ENCODE data around the gene PRICKLE4. TPM values are rescaled to one million over a fixed set of nuclear protein-coding genes. Genes with fewer than 3 reads are reported as not detected.

PRICKLE4 gene
- total RNA-seq, 1 experiment from 2014 or later = 6.4 TPM

DNA sequence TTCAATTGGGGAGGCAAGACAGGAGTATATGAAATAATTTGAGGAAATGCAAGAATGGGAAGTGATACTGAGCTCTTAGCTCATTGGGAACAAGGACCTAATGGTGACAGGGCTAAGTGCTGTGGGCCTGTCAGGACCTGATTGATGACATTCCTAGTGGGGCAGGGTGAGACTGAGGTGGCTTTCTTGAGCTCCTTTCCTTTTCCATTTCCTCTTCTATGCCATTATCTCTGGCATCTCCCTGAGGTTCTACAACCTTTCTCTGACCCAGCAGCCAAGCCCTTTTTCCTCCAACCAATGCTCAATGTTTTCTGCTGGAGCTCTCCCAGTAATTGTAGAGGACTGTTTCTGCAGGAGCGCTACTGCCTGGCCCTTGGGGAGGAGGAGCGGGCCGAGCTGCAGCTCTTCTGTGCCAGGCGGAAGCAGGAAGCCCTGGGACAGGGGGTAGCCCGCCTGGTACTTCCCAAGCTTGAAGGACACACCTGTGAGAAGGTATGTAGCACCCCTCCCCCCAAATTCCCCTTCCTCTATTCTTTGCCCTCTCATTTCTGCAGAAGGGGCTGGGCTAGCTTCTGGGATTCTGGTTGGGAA, 4.1 kb downstream of the PRICKLE4 start:
- Mint-ChIP-seq H3K4me3 (ENCODE audit: low read depth, unreplicated experiment) (peak overlapping the region; percentile 12), H3K27me3 (ENCODE audit: unreplicated experiment) (no peaks in the 10 kb centered on the region)
- BruUV-seq (replicated peaks) = no TSS peak

DNA sequence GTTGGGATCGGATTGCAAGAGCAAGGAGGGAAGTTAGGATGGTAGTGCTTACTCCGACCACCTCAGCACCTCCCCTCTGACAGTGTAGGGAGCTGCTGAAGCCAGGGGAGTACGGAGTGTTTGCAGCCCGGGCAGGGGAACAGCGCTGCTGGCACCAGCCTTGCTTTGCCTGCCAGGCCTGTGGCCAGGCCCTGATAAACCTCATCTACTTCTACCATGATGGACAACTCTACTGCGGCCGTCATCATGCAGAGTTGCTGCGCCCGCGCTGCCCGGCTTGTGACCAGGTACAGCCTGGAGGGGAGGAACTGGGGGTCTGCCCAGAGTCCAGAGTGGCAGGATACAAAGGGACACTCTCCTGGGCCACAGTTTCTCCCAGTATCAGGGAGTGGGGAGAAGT, 4.7 kb downstream of the PRICKLE4 start:
- H3K4me3 Mint-ChIP-seq (ENCODE audit: low read depth, unreplicated experiment) = peak overlapping the region; percentile 10
- CTCF ChIA-PET = interaction anchor here (0.6 to 3.2 kb wide), 7 partner anchors 40 to 260 kb away, joined by 3 to 29 read pairs (median 4); partner anchors contain the start of genes BYSL and MED20

More for the DNA sequence above, 4.1 kb downstream of the PRICKLE4 start:
- peak; percentile 33 for DNase-seq
- H3K4me1 Mint-ChIP-seq (ENCODE audit: low read depth, unreplicated experiment) = peaks cover 49% of the 10 kb centered on the region
- CTCF ChIA-PET = interaction anchor here (0.5 to 1.8 kb wide), 10 partner anchors 40 to 427 kb away, joined by 3 to 5 read pairs (median 4); partner anchors contain the start of genes BYSL and MED20
- H3K9me3 Mint-ChIP-seq (ENCODE audit: low read depth, unreplicated experiment) = no peaks in the 10 kb centered on the region
- intact Hi-C loops (cut with micrococcal nuclease; ENCODE audit: unreplicated experiment) = loop anchor here (10.0 kb wide), 1 partner anchor 430 kb away; the partner anchor contains the start of gene MRPS10
- peaks cover 60% of the 10 kb centered on the region for H3K36me3 Mint-ChIP-seq (ENCODE audit: insufficient read depth, unreplicated experiment)
- no peak overlapping the region for H3K27ac Mint-ChIP-seq (ENCODE audit: unreplicated experiment)
- TF ChIP-seq, protein P1, sequence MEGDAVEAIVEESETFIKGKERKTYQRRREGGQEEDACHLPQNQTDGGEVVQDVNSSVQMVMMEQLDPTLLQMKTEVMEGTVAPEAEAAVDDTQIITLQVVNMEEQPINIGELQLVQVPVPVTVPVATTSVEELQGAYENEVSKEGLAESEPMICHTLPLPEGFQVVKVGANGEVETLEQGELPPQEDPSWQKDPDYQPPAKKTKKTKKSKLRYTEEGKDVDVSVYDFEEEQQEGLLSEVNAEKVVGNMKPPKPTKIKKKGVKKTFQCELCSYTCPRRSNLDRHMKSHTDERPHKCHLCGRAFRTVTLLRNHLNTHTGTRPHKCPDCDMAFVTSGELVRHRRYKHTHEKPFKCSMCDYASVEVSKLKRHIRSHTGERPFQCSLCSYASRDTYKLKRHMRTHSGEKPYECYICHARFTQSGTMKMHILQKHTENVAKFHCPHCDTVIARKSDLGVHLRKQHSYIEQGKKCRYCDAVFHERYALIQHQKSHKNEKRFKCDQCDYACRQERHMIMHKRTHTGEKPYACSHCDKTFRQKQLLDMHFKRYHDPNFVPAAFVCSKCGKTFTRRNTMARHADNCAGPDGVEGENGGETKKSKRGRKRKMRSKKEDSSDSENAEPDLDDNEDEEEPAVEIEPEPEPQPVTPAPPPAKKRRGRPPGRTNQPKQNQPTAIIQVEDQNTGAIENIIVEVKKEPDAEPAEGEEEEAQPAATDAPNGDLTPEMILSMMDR (IDR thresholded peaks at IDR 0.05; ENCODE audit: unreplicated experiment) = no peak

DNA sequence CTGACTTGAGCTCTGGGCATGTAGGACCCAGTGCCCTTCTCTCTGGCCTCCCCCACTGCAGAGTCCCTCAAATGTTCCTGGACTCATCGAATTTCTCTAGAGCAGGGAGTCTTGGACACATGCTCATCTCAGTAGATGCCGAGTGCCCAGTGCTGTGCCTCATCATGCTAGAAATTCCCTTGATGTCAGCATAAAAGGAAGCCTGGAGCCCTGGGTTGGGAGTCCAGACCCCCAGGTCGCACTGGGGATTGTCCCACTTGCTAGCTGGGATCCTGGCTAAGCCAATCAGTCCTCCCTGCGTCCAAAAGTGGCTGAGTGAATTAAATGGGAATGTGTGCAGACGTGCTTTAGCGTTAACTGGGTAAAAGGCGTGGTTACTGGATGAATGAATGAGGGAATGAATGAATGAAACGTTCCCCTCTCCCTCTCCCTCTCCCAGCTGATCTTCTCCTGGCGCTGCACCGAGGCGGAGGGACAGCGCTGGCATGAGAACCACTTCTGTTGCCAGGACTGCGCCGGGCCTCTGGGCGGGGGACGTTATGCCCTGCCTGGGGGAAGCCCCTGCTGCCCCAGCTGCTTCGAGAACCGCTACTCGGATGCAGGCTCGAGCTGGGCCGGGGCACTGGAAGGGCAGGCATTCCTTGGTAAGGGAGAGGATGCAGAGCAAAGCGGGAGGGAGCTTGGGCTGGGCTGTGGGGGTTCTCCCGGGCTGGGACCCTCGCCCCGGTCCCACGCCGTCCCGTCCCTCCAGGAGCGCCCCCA, 5.3 kb downstream of the PRICKLE4 start:
- BruUV-seq (replicated peaks) = no TSS peak
- peak overlapping the region; percentile 95 for H3K4me3 Mint-ChIP-seq (ENCODE audit: low read depth, unreplicated experiment)
- intact Hi-C loops (cut with micrococcal nuclease; ENCODE audit: unreplicated experiment) = loop anchor here (10.0 kb wide), 1 partner anchor 429 kb away; the partner anchor contains the start of gene MRPS10
- DNase-seq = no peak
- peaks cover 51% of the 10 kb centered on the region for H3K4me1 Mint-ChIP-seq (ENCODE audit: low read depth, unreplicated experiment)
- CTCF ChIA-PET = interaction anchor here (0.6 to 3.2 kb wide), 10 partner anchors 8 to 418 kb away, joined by 3 to 29 read pairs (median 4); partner anchors contain the start of genes BYSL, MED20 and TAF8
- TF ChIP-seq, protein P1 (IDR thresholded peaks at IDR 0.05; ENCODE audit: unreplicated experiment) = no peak
- H3K9me3 Mint-ChIP-seq (ENCODE audit: low read depth, unreplicated experiment) = no peaks in the 10 kb centered on the region
- peaks cover 57% of the 10 kb centered on the region for H3K36me3 Mint-ChIP-seq (ENCODE audit: insufficient read depth, unreplicated experiment)
- peak overlapping the region; percentile 46 for H3K27ac Mint-ChIP-seq (ENCODE audit: unreplicated experiment)
- no peaks in the 10 kb centered on the region for H3K27me3 Mint-ChIP-seq (ENCODE audit: unreplicated experiment)

More for the DNA sequence above, 4.7 kb downstream of the PRICKLE4 start:
- no peak overlapping the region for H3K27ac Mint-ChIP-seq (ENCODE audit: unreplicated experiment)
- intact Hi-C loops (cut with micrococcal nuclease; ENCODE audit: unreplicated experiment) = loop anchor here (10.0 kb wide), 1 partner anchor 430 kb away; the partner anchor contains the start of gene MRPS10
- no peaks in the 10 kb centered on the region for H3K9me3 Mint-ChIP-seq (ENCODE audit: low read depth, unreplicated experiment)
- TF ChIP-seq, protein P1 (IDR thresholded peaks at IDR 0.05; ENCODE audit: unreplicated experiment) = no peak
- peaks cover 60% of the 10 kb centered on the region for H3K36me3 Mint-ChIP-seq (ENCODE audit: insufficient read depth, unreplicated experiment)
- no peak for DNase-seq
- no peaks in the 10 kb centered on the region for H3K27me3 Mint-ChIP-seq (ENCODE audit: unreplicated experiment)
- peaks cover 53% of the 10 kb centered on the region for H3K4me1 Mint-ChIP-seq (ENCODE audit: low read depth, unreplicated experiment)
- no TSS peak for BruUV-seq (replicated peaks)

DNA sequence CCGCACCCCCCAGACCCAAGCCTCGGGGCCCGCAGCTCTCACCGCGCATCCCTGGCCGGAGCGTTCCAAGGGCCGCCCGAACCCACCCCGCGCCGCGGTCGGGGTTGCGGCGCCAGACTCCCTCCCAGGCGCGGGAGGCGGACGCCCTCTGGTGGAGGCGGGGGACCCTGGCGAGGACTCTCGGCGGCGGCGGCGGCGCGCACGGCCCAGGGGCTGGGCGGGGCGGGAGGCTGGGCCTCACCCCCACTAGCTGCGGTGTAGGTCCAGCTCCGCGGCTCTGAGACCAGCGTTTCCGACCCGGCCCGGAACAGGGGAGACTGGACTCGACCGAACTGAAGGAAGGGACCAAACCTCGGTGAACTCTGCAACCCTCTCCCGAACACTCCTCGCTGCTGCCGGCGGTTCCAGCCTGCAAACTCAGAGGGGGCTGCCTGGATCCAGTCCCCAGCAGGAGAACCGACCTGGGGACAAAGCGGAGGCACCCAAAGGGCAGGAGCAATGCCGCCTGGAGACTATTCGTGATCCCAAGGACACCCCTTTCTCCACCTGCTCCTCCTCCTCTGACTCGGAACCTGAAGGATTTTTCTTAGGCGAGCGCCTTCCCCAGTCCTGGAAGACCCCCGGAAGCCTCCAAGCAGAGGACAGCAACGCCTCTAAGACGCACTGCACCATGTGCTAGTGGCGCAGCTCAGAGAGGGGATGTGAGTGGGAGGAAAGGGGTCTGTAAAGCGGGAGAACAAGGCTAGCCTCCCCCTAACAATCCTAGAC, 6.1 kb downstream of the PRICKLE4 start:
- DNase-seq = peak; percentile 96
- H3K4me3 Mint-ChIP-seq (ENCODE audit: low read depth, unreplicated experiment) = peak overlapping the region; percentile 95
- peaks cover 56% of the 10 kb centered on the region for H3K36me3 Mint-ChIP-seq (ENCODE audit: insufficient read depth, unreplicated experiment)
- TF ChIP-seq, protein P1 (IDR thresholded peaks at IDR 0.05; ENCODE audit: unreplicated experiment) = peak; percentile 77
- no TSS peak for BruUV-seq (replicated peaks)
- no peaks in the 10 kb centered on the region for H3K9me3 Mint-ChIP-seq (ENCODE audit: low read depth, unreplicated experiment)
- CTCF ChIA-PET = interaction anchor here (0.5 to 3.2 kb wide), 22 partner anchors 8 to 419 kb away, joined by 3 to 29 read pairs (median 3); partner anchors contain the start of genes BYSL, MED20 and TAF8
- H3K27me3 Mint-ChIP-seq (ENCODE audit: unreplicated experiment) = no peaks in the 10 kb centered on the region
- peaks cover 43% of the 10 kb centered on the region for H3K4me1 Mint-ChIP-seq (ENCODE audit: low read depth, unreplicated experiment)
- intact Hi-C loops (cut with micrococcal nuclease; ENCODE audit: unreplicated experiment) = loop anchor here (10.0 kb wide), 1 partner anchor 428 kb away; the partner anchor contains the start of gene MRPS10
- H3K27ac Mint-ChIP-seq (ENCODE audit: unreplicated experiment) = peak overlapping the region; percentile 94

Data from Calu3 (cell line).